DOHH2 (cell line): ENCODE measurements around the gene ANKRD13C.

ENCODE experiments used
- CTCF ChIP-seq: fragments of 200-600 bp; sonication (generic); IDR thresholded peaks from one replicate; pipeline ENCODE4 v1.5.1; 2014; ENCODE audit warnings: antibody characterized with exemption, mild to moderate bottlenecking, low read depth, low read length; ENCODE audit not compliant: poor library complexity, severe bottlenecking
- EZH2phosphoT487 ChIP-seq: fragments of 200-600 bp; sonication (generic); IDR thresholded peaks from 2 replicates; pipeline ENCODE4 v1.6.1; 2017; ENCODE audit warnings: borderline replicate concordance, mild to moderate bottlenecking, antibody characterized with exemption, low read length, moderate library complexity, mixed read lengths

- TF ChIP-seq CTCF (no peak), EZH2phosphoT487 (no peak)
These were observed 38.1 kb upstream of the ANKRD13C start for GRCh38 chr1:70392626-70393025.
